Spleen (tissue), 7 donors: Measurements from ENCODE around the gene CPNE9.

Source experiments
- CTCF ChIP-seq, 11 experiments: fragments of 200-600 bp in 7 of 11; fragments of 450-650 bp in 4 of 11; sonication (generic) in 4 of 11; IDR thresholded peaks in 8 of 11; conservative IDR thresholded peaks in 3 of 11; 1 replicate in 7 of 11; 2 replicates in 4 of 11; pipeline versions ENCODE4 v1.4.0 to v1.8.0; 2016 to 2021; ENCODE audit warnings: antibody characterized with exemption in 11 of 11, inconsistent platforms in 4 of 11, mild to moderate bottlenecking in 1 of 11
- POLR2AphosphoS5 ChIP-seq, 3 donors: sonication (generic); formaldehyde crosslinking; IDR thresholded peaks; one replicate each; pipeline ENCODE4 v1.5.1; 2017; ENCODE audit warnings: antibody characterized with exemption in 3 of 3
- donor health status: DM: no; HTN: no; CAD: no; lungs with moderate emphysema.
- donor health status: DM: no; HTN: no; CAD: no.
- donor health status: DM: no; HTN: no; CAD: no.

GRCh38 chr3:9745521-9745920, 41.9 kb downstream of the CPNE9 start:
- no peak for TF ChIP-seq CTCF (IDR thresholded peaks at IDR 0.05 in 8 of 11, conservative IDR thresholded peaks at IDR 0.05 in 3 of 11)
- peak in 2 of 3 donors; percentile 9 to 40 for TF ChIP-seq POLR2AphosphoS5 (IDR thresholded peaks at IDR 0.05)
